GM19452 (cell line): ENCODE measurements around the gene PRAME.
"Not testable (repeated sequence)": the region's sequence is repeated elsewhere in the genome, so short reads cannot be mapped to it uniquely, and the experiment has no call there.

ENCODE experiments used
- ATAC-seq: cut with Tn5 transposase; IDR thresholded peaks from one replicate; pipeline ENCODE4 v1.9.1; 2021; ENCODE audit not compliant: unreplicated experiment

PRAME gene, protein sequence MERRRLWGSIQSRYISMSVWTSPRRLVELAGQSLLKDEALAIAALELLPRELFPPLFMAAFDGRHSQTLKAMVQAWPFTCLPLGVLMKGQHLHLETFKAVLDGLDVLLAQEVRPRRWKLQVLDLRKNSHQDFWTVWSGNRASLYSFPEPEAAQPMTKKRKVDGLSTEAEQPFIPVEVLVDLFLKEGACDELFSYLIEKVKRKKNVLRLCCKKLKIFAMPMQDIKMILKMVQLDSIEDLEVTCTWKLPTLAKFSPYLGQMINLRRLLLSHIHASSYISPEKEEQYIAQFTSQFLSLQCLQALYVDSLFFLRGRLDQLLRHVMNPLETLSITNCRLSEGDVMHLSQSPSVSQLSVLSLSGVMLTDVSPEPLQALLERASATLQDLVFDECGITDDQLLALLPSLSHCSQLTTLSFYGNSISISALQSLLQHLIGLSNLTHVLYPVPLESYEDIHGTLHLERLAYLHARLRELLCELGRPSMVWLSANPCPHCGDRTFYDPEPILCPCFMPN

DNA sequence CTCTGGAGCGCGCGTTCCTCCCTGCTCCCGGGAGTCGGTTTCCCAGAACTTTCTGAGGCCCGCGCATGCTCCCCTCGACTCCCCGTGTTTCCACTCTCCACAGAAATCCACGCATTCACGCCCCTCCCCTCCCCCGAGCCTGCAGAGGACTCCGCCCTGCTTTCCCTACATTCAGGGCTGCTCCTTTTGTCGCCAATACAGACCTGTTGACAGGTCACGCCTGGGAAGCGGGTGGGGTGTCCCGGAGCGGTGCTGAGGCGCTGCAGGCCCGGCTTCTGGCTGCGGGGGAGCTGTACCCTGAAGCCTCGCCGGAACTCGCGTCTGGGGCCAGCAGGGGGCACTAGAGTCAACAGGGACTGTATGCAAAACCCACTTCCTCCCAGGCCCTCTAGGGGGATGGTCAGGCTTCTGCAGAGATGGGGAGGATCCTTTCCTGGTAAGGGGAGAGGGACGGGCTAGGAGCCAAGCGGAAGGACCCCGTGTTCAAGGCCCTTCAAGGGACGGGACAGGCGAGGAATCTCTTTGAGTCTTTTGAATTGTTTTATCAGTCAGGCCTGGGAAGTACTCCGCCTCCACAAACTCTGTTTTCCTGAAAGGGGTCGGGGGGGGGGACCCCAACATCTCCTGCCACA is at the start of gene PRAME:
TSS of gene PRAME (minus strand) at position 294 of the 632 bp plus-strand sequence. CDS start 2,433 bp downstream, outside the sequence.
- no peak for ATAC-seq

DNA sequence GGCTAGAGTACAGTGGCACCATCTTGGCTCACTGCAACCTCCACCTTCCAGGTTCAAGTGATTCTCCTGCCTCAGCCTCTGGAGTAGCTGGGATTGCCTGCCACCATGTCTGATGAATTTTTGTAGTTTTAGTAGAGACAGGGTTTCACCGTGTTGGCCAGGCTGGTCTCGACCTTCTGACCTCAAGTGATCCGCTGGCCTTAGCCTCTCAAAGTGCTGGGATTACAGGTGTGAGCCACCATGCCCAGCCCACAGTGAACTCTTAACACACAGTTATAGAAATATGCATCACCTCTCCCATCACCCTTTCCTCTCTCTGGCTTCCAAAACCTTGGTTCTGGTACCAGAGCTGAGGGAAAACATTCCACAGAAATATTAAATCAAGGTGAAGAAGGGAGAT is 49.0 kb upstream of the PRAME start:
- not testable (repeated sequence) for ATAC-seq

DNA sequence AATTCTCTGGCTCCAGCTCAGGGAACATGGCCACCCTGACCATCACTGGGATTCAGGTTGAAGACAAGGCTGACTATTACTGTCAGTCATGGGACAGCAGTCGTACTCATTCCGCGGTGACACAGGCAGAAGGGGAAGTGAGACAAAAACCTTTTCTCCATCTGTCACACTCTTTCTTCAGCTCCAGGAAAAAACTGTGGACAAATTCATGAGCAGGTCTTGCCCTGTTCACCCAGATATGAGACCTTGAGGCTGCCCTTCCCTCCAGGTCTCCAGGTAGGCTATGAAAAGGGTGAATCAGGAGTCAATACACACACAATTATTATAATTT is 46.0 kb upstream of the PRAME start:
- ATAC-seq, result no peak

DNA sequence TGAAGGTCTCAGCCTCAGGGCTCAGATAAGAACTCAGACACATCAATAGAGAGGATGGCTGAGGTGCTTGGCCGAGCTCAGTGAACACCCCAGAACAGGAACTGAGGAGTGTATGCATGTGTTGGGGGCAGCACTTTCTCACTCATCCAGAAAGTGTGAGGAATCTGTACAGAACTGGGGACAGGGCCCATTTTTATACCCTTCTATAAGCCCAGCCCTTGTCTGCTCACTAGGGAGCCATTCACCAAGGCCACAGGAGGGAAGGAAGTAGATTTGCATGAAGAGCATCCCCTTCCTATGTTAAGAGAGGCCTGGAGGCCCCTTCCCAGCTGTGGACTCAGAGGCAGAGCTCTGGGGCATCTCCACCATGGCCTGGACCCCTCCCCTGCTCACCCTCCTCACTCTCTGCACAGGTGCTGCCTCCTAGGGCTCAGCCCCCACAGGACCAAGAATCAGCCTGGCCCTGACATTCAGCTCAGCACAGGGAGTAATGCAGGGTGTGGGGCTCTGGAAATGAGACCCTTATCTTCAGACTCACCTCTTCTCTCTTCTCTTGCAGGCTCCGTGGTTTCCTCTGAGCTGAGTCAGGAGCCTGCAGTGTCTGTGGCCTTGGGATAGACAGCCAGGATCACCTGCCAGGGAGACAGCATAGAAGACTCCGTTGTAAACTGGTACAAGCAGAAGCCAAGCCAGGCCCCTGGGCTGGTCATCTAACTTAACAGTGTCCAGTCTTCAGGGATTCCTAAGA is 45.4 kb upstream of the PRAME start:
- no peak for ATAC-seq

DNA sequence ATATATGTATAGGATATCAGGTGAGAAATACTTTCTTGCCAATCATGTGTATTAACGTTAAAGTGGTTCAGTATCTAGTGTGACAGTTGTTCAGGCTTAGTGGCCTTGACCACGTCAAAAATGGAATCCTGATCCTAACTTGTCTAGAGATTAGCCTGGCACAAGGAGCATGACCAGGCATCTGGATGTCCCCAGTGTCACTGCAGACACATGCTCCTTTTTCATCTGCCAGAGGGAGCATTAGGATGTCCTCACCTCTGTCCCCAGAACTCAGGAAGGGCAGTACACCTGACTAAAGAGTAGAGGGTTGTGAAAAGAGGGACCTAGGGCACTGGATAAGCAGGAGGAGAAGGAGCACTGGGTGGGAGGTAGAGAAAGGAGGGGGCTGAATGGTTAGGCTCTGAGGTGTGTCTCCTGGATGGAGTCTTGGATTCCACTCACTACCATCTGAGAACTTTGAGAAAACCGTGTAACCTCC is 44.4 kb upstream of the PRAME start:
- ATAC-seq, result no peak

DNA sequence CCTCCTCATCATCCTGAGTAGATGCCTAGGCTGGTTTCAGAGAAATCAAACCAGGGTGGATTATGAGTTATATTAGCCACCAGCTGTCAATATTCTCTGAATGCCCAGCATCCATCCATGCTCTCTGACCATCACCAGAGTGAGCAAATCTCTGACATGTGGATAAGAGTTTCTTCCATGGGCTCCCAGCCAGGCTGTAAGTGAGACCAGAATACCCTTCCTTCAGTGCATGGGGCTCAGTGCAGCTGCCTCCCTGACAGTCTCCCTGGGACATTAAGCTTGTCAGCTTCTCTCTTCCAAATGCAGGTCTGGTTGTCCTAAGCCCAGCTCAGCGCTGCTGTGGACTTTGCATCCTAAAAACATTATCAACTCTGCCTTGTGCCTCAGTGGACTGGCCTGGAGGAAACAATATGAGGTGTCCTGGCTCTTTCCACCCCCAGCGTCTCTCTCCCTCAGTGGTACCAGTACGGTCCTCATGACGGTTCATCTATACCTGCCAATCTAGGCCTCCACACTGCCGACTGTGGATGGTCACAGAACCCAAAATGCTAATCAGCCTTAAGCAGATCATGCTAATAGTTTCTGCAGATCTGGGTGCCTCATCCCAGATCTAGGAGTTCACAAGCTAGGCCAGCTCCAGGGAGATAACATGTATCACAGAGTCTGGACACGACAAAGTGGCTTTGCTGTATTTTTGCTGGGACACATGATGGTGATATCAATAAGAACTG is 41.6 kb upstream of the PRAME start:
- ATAC-seq, result no peak

DNA sequence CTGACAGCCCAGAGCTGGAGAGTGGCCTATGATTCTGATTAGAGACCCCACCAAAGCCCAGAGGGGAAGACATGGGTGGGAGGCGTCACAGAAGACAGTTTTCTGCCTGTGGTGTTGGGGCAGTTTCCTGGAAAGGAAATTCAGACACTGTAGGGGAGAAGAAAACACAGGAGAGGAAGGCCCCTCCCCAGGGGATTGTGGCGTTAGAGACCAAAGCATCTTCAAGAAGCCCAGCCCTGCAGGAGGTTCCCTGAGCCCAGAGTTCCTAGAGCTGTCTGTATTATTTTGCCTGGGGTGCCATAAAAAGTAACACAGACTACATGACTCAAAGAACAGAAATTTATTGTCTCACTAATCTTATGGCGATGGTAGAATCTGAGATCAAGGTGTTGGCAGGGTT is 40.2 kb upstream of the PRAME start:
- ATAC-seq, result no peak

DNA sequence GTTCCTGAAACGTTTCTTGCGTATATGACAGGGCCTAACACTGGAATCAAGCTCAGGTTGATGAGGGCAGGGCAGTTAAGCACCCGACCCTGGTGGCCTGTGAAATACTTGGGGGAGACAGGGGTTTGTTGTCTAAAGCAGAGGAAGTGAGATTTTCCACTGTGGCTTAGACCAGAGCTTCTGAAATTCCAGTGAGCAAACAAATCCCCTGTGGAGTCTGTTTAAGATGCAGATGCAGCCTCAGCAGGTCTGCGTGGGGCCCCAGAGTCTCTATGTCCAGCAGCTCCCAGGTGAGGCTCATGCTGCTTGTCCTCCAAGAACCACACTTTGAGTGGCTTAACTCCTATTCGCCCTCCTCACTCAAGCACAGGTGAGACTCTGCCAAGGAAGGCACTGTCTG is 39.1 kb upstream of the PRAME start:
- no peak for ATAC-seq

DNA sequence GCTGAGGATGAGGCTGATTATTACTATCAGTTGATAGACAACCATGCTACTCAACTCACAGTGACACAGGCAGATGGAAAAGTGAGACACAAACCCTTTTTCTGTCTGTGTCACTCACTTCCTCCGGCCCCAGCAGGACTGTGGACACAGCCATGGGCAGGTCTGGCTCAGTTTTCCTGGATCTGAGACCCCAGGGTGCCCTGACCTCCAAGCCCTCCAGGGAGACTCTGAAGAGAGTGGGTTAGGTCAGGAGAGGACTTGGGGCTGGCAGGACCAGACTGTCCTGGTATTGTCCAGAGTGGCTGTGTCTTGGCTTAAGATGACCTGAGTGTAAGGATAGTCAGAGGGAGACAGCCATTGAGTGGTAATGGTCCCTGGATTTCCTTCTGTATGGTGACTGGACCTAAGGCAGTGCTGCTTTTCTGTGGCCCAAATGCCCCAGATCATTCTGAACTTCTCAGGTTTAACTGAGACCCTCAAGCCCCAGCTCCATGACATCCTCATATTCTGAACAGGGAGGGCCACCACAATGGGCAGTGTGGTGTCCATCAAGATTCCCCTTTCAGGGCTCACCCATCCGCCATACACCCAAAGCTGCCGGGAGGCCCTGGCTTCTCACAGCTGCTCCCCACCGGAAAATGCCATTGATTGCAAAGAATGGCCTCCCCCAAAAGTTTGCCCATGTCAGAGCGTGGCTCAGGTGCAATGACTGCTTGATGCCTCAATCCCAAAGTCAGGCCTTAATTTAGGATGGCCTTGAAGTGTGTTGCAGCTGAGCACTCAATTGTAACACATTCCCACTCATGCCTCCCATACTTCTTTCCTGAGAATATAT is 36.2 kb upstream of the PRAME start:
- ATAC-seq, result no peak

DNA sequence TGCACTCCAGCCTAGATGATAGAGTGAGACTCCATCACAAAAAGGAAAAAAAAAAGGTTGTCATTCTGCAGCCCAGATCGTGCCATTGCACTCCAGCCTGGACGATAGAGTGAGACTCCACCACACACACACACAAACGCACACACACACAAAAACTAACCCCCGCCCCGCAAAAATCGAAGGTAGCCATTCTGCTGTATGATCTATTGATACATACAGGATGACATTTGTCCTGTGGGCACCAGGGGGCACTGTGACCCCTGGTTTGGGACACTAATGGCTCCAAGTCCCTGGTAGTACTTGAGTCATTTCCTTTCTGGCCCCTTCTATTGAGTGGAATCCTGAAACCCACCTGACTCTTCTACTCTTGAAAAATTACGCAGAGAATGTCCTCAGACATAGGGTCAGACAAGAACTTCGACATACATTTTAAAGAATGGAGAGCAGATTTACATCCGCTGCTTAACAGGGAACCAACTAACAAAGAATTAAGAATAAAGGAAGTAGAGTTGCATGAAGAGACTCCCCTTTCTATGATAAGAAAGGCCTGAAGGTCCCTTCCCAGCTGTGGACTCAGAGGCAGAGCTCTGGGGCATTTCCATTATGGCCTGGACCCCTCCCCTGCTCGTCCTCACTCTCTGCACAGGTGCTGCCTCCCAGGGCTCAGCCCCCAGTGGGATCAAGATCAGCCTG is 35.0 kb upstream of the PRAME start:
- ATAC-seq, result no peak

DNA sequence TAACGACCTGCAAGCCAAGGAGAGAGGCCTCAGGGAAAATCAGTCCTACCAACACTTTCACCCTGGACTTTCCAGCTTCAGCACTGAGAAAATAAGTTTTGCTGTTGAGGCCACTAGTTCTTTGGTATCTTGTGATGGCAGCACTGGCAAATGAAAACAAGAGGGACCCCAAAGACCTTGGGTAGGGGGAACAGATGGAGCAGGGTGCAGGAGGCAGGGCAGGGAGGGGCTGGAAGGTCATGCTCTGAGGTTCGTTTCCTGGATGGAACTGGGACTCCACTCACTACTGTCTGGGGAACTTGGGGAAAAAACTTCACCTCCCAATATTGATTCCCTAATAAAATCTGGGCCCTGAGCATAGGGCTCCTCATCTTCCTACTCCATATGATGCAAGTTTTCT is 34.2 kb upstream of the PRAME start:
- no peak for ATAC-seq

DNA sequence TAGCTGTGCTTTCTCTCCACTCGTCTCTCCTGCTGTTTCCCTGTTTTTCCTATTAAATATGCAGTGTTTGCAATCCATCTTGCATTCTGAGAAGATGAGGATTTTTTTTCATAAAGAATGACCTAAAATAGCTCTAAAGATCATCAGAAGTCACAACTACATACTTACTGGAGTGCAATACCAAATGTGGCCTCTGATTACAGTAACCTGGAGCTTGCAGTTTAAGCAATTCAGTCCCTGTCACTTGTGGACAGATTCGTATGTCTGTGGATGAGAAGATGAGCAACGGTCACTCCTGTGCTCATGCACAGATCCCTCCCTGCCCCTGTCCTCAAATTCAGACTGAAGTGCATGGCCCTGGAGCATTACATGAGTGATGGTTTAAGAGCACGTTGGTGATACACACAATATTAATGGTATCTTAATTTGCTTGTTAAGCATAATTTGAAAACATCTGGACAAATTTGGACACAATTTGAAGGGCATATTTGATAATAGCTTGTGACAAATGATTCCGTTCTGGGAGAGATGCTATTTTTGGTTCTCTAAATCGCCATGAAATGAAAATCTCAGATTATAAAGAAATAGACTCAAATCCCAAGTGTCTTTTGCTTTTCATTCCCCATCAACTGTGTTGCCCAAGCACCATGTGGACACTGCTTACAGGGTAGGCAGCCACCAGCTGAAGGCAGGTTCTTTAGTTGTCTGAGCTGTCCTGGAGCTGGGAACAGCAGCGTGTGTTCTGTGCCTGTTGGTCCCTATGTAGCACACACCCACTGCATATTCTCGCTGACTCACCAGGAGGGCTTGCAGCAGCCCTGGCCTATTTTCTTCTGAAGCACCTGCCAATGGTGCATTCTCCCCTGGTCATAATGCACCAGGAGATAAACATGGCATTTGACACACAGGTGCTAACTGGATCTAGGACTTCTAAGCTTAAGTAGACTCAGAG is 32.6 kb upstream of the PRAME start:
- ATAC-seq, result no peak

DNA sequence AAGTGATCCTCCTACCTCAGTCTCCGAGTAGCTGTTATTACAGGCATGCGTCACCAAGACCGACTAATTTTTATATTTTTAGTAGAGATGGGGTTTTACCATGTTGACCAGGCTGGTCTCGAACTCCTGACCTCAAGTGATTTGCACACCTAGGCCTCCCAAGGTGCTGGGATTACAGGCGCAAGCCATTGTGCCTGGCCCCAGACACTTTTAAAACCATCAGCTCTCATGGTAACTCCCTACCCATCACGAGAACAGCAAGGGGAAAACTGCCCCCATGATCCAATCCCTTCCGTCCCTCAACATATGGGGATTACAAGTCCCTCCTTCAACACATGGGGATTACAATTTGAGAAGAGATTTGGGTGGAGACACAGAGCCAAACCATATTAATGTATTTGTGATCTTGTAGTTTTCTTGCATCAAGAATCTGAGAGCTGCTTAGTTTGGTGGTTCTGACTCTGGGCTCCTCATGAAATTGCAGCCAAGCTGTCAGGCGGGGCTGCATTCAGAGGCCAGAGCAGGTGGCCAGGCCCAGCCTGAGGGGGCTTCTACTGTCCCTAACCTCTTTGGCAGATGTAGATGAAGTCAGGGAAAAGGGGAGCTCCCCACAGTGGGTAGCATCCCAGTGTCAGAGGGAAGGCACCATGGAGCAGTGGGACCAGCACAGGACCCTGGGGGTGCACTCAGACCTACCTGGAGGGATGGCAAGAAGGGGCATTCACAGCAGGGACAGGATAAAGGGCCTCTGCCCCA is 31.2 kb upstream of the PRAME start:
- no peak for ATAC-seq

DNA sequence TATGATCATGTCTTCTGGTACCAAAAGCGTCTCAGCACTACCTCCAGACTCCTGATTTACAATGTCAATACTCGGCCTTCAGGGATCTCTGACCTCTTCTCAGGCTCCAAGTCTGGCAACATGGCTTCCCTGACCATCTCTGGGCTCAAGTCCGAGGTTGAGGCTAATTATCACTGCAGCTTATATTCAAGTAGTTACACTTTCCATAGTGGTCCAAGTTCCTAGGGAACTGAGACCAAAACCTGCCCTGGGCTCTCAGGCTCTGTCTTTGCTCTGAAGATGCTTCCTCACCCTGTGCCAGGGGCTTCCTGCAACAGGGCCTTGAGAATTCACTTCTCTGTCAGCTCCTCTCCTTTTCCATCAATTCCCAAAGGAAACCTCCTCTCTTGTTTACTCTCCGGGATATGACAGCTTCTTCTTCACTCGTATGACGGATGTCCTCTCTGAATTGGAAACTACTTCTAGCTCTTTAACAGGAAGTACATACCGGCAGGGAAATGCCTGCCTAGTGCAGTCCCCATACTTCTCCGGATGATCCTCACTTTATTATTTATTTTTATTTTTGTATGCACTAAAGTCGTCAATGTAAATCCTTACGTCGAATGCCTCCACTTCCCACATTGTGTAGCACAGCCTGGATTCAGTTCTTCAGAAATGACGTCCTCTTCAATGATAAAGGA is 29.6 kb upstream of the PRAME start:
- no peak for ATAC-seq

DNA sequence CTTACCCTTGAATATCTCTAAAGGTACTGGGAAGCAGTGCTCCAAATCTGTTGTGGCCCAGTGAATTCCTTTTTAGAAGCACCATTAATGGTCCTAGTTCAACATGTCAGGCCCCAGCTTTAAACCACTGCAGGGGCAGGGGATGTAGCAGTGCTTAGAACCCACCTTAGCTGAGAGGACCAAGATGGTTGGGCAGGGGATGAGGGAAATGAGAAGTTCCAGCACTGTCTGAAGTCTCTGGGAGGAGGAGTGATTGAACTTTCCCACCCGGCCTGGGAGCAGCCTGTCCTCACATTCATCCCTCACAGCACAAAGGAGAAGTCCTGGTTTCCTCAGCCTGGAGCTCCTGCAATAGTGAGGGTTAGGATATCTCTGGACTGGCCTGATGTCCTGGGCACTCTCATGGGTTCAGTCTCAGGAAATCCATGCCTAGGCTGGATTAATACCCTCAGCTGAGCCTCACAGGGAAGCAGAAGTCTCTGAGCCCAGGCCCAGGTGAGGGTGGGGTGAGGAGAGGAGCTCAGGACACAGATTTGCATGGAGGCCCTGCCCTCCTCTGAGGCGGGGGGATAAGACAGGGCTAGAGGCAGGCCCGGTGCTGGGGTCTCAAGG is 28.6 kb upstream of the PRAME start:
- no peak for ATAC-seq

DNA sequence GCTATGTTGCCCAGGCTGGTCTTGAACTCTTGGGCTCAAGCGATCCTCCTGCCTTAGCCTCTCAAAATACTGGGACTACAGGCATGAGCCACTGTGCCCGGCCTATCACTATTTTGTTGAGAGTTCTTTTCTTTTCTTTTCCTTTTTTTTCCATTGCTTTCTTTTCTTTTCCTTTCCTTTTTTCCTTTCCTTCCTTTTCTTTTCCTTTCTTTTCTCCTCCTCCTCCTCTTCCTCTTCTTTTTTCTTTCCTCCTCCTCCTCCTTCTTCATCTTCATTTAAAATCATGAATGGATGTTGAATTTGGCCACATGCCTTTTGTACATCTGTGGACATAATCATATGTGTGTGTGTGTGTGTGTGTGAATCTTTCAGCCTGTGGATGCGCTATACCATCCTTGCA is 25.7 kb upstream of the PRAME start:
- ATAC-seq, result no peak

DNA sequence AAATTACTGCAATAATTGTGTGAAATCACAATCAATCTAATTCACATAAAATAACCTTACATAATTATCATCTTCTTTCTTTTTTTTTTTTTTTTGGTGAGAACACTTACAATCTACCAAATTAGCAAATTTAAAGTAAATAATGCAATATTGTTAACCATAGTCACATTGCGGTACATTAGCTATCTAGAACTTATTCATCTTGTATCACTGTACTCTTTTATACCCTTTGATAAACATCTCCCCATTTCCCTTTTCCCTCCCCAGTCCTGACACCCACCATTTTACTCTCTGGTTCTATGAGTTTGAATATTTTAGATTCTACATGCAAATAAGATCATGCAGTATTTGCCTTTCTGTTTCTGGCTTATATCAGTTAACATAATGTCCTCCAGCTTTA is 24.0 kb upstream of the PRAME start:
- no peak for ATAC-seq
